ENCODE measurements around the gene CTNND2. TPM values are rescaled to one million over a fixed set of nuclear protein-coding genes. Genes with fewer than 3 reads are reported as not detected.

The CTNND2 gene
- total RNA-seq, 1 donor from 2014 or later = 13.9 TPM

- TF ChIP-seq EZH2 (IDR thresholded peaks at IDR 0.05) (no peak), CTCF (IDR thresholded peaks at IDR 0.05) (no peak), EZH2phosphoT487 (IDR thresholded peaks at IDR 0.05) (no peak)
- no peaks in the 10 kb centered on the region for H3K9me3 Mint-ChIP-seq
- H3K36me3 ChIP-seq = no peaks in the 10 kb centered on the region
- no peak for DNase-seq (ENCODE audit: low spot score)
- no peak overlapping the region for H3K27ac Mint-ChIP-seq
- no peaks in the 10 kb centered on the region for H3K27me3 Mint-ChIP-seq (ENCODE audit: insufficient read depth, low read depth)
- no peak overlapping the region for H3K27ac ChIP-seq
- H3K4me3 Mint-ChIP-seq = no peak overlapping the region
- H3K4me1 ChIP-seq = no peaks in the 10 kb centered on the region
- H3K4me2 ChIP-seq = no peak overlapping the region
- peaks cover 7% of the 10 kb centered on the region for H3K4me1 Mint-ChIP-seq
- H3K27me3 ChIP-seq = no peaks in the 10 kb centered on the region
- H3K9me3 ChIP-seq (ENCODE audit: low read depth) = no peaks in the 10 kb centered on the region
- H3K4me3 ChIP-seq = no peak overlapping the region
- H3K79me2 ChIP-seq (ENCODE audit: low read depth) = no peaks in the 10 kb centered on the region
- no peaks in the 10 kb centered on the region for H3K36me3 Mint-ChIP-seq
- H2AFZ ChIP-seq (replicated peaks) = no peak overlapping the region
- H4K20me1 ChIP-seq (ENCODE audit: low read depth) = no peaks in the 10 kb centered on the region
- no peaks in the 10 kb centered on the region for H3F3A ChIP-seq (ENCODE audit: low read depth)
- no peak overlapping the region for H3K9ac ChIP-seq
Measured at GRCh38 chr5:11171236-11171635, 733.0 kb downstream of the CTNND2 start.

GRCh38 chr5:11166923-11167322, 737.3 kb downstream of the CTNND2 start:
- H3K36me3 Mint-ChIP-seq = peaks cover 2% of the 10 kb centered on the region
- no peak for DNase-seq (ENCODE audit: low spot score)
- H3K9me3 Mint-ChIP-seq = no peaks in the 10 kb centered on the region
- Histone ChIP-seq H3K9ac (no peak overlapping the region), H3K27me3 (no peaks in the 10 kb centered on the region), H3K9me3 (ENCODE audit: low read depth) (no peaks in the 10 kb centered on the region), H3F3A (ENCODE audit: low read depth) (no peaks in the 10 kb centered on the region), H3K27ac (no peak overlapping the region), H3K4me2 (no peak overlapping the region), H3K79me2 (ENCODE audit: low read depth) (no peaks in the 10 kb centered on the region), H3K4me1 (no peaks in the 10 kb centered on the region), H3K4me3 (no peak overlapping the region), H3K36me3 (no peaks in the 10 kb centered on the region), H2AFZ (replicated peaks) (no peak overlapping the region), H4K20me1 (ENCODE audit: low read depth) (no peaks in the 10 kb centered on the region)
- H3K27me3 Mint-ChIP-seq (ENCODE audit: insufficient read depth, low read depth) = no peaks in the 10 kb centered on the region
- no peak for TF ChIP-seq EZH2 (IDR thresholded peaks at IDR 0.05)
- TF ChIP-seq EZH2phosphoT487 (IDR thresholded peaks at IDR 0.05) = no peak
- TF ChIP-seq CTCF (IDR thresholded peaks at IDR 0.05) = no peak
- H3K4me1 Mint-ChIP-seq = peaks cover 7% of the 10 kb centered on the region
- H3K4me3 Mint-ChIP-seq = no peak overlapping the region
- peak overlapping the region; percentile 8 for H3K27ac Mint-ChIP-seq

- Mint-ChIP-seq H3K4me1 (peaks cover 7% of the 10 kb centered on the region), H3K27ac (no peak overlapping the region), H3K27me3 (ENCODE audit: insufficient read depth, low read depth) (no peaks in the 10 kb centered on the region), H3K36me3 (peaks cover 2% of the 10 kb centered on the region), H3K9me3 (no peaks in the 10 kb centered on the region), H3K4me3 (no peak overlapping the region)
- H3K9me3 ChIP-seq (ENCODE audit: low read depth) = no peaks in the 10 kb centered on the region
- no peak overlapping the region for H3K27ac ChIP-seq
- no peak overlapping the region for H3K4me3 ChIP-seq
- no peak overlapping the region for H3K9ac ChIP-seq
- no peak overlapping the region for H2AFZ ChIP-seq (replicated peaks)
- no peaks in the 10 kb centered on the region for H3F3A ChIP-seq (ENCODE audit: low read depth)
- H3K79me2 ChIP-seq (ENCODE audit: low read depth) = no peaks in the 10 kb centered on the region
- H3K4me2 ChIP-seq = no peak overlapping the region
- no peaks in the 10 kb centered on the region for H3K4me1 ChIP-seq
- DNase-seq (ENCODE audit: low spot score) = no peak
- TF ChIP-seq EZH2phosphoT487 (IDR thresholded peaks at IDR 0.05) (no peak), EZH2 (IDR thresholded peaks at IDR 0.05) (no peak), CTCF (IDR thresholded peaks at IDR 0.05) (no peak)
- H3K36me3 ChIP-seq = no peaks in the 10 kb centered on the region
- no peaks in the 10 kb centered on the region for H3K27me3 ChIP-seq
- H4K20me1 ChIP-seq (ENCODE audit: low read depth) = no peaks in the 10 kb centered on the region
Measured at GRCh38 chr5:11164531-11165294, 739.5 kb downstream of the CTNND2 start.
